Esophagus mucosa (tissue), 1 donor: ENCODE data around the gene TFRC. TPM values are rescaled to one million over a fixed set of nuclear protein-coding genes. Genes with fewer than 3 reads are reported as not detected.
"Not testable (repeated sequence)": the region's sequence is repeated elsewhere in the genome, so short reads cannot be mapped to it uniquely, and the experiment has no call there.

ENCODE experiments used
- ATAC-seq: fragments of 200-7000 bp; cut with Tn5 transposase; one replicate; pipeline ENCODE4 v1.9.1; 2020
- total RNA-seq: library from RNA; stranded (reverse); gene quantifications from one replicate; pipeline ENCODE4 v1.2.4, GENCODE V29; 2023
- donor health status: DM: yes; HTN: yes; CAD: no.

TFRC gene
- total RNA-seq, 1 donor from 2014 or later: 51.3 TPM

- ATAC-seq: peak; percentile 82
Measured at GRCh38 chr3:196081002-196081833, 672 bp downstream of the TFRC start.

GRCh38 chr3:196080101-196080846, 1.6 kb downstream of the TFRC start:
- ATAC-seq: not testable (repeated sequence)

GRCh38 chr3:196079682-196080081, 2.2 kb downstream of the TFRC start:
- no peak for ATAC-seq

GRCh38 chr3:196075013-196075412, 6.9 kb downstream of the TFRC start:
- ATAC-seq: no peak

- peak; percentile 96 for ATAC-seq
Measured at GRCh38 chr3:196073255-196073753, 8.6 kb downstream of the TFRC start.

- ATAC-seq: no peak
Measured at GRCh38 chr3:196072313-196072712, 9.6 kb downstream of the TFRC start.

- ATAC-seq: not testable (repeated sequence)
Measured at GRCh38 chr3:196068812-196069211, 13.1 kb downstream of the TFRC start.

- no peak for ATAC-seq
Measured at GRCh38 chr3:196067439-196067838, 14.5 kb downstream of the TFRC start.

- ATAC-seq: no peak
Measured at GRCh38 chr3:196063971-196064370, 17.9 kb downstream of the TFRC start.

- no peak for ATAC-seq
Measured at GRCh38 chr3:196063456-196063855, 18.4 kb downstream of the TFRC start.

GRCh38 chr3:196063049-196063448, 18.8 kb downstream of the TFRC start:
- no peak for ATAC-seq

- ATAC-seq: no peak
Measured at GRCh38 chr3:196060834-196061233, 21.1 kb downstream of the TFRC start.

GRCh38 chr3:196057760-196058331, 24.0 kb downstream of the TFRC start:
- ATAC-seq: no peak

- not testable (repeated sequence) for ATAC-seq
Measured at GRCh38 chr3:196056371-196056770, 25.5 kb downstream of the TFRC start.

- peak; percentile 58 for ATAC-seq
Measured at GRCh38 chr3:196055683-196056270, 26.1 kb downstream of the TFRC start.

- ATAC-seq: no peak
Measured at GRCh38 chr3:196055240-196055639, 26.6 kb downstream of the TFRC start.

GRCh38 chr3:196054661-196055060, 27.2 kb downstream of the TFRC start:
- ATAC-seq: no peak

GRCh38 chr3:196053487-196053886, 28.4 kb downstream of the TFRC start:
- no peak for ATAC-seq

- no peak for ATAC-seq
Measured at GRCh38 chr3:196051282-196052076, 30.4 kb downstream of the TFRC start.

- no peak for ATAC-seq
Measured at GRCh38 chr3:196050597-196050996, 31.3 kb downstream of the TFRC start.

GRCh38 chr3:196049653-196050052, 32.2 kb downstream of the TFRC start:
- no peak for ATAC-seq
